PC-9 (cell line): Measurements from ENCODE around the gene MUSTN1. TPM values are rescaled to one million over a fixed set of nuclear protein-coding genes. Genes with fewer than 3 reads are reported as not detected.

Experiments
- BruUV-seq: library from RNA; stranded (reverse); fragments of 400-500 nt; replicated peaks from 2 replicates; lab custom pipeline; 2021; lab: Mats Ljungman, UMichigan
- CTCF ChIA-PET: fragments of 300-600 bp; sonication (Branson Sonifier 250); formaldehyde crosslinking; loops from one replicate; lab custom pipeline; 2022; ENCODE audit warnings: antibody characterized with exemption; lab: Charles Lee
- POLR2A ChIA-PET: fragments of 300-600 bp; sonication (Branson Sonifier 250); formaldehyde crosslinking; loops from one replicate; lab custom pipeline; 2022; ENCODE audit warnings: antibody characterized with exemption; ENCODE audit not compliant: unreplicated experiment; lab: Charles Lee
- DNase-seq, 2 experiments: peaks; one replicate each; pipeline versions ENCODE4 v3.0.0 to v3.0.0-alpha.2; 2015 to 2022; ENCODE audit warnings: mixed read lengths in 1 of 2
- H2AFZ ChIP-seq: fragments of 200-600 bp; sonication (generic); 2 replicates; pipeline ENCODE4 v1.8.1; 2017; ENCODE audit warnings: antibody characterized with exemption
- H3F3A ChIP-seq: fragments of 200-600 bp; sonication (generic); 2 replicates; pipeline ENCODE4 v1.8.1; 2017; ENCODE audit warnings: antibody characterized with exemption, mild to moderate bottlenecking, low read depth; ENCODE audit not compliant: insufficient read depth
- H3K27ac ChIP-seq: fragments of 200-600 bp; sonication (generic); 2 replicates; pipeline ENCODE4 v1.6.1; 2016; ENCODE audit warnings: mixed run types
- H3K27me3 ChIP-seq: fragments of 200-600 bp; sonication (generic); 2 replicates; pipeline ENCODE4 v1.6.1; 2016; ENCODE audit warnings: low read depth, mixed run types; ENCODE audit not compliant: insufficient read depth
- H3K36me3 ChIP-seq: fragments of 200-600 bp; sonication (generic); 2 replicates; pipeline ENCODE4 v1.6.1; 2016; ENCODE audit warnings: low read depth, mixed run types
- H3K4me1 ChIP-seq: fragments of 200-600 bp; sonication (generic); replicated peaks from 2 replicates; pipeline ENCODE4 v1.6.1; 2016; ENCODE audit warnings: mixed run types; ENCODE audit not compliant: insufficient read depth
- H3K4me2 ChIP-seq: fragments of 200-600 bp; sonication (generic); 2 replicates; pipeline ENCODE4 v1.6.1; 2017; ENCODE audit warnings: mixed run types
- H3K4me3 ChIP-seq: fragments of 200-600 bp; sonication (generic); 2 replicates; pipeline ENCODE4 v1.6.1; 2016; ENCODE audit warnings: mixed run types
- H3K79me2 ChIP-seq: fragments of 200-600 bp; sonication (generic); 2 replicates; pipeline ENCODE4 v1.6.1; 2017; ENCODE audit warnings: low read depth, mixed run types
- H3K9me2 ChIP-seq: fragments of 200-600 bp; sonication (generic); 2 replicates; pipeline ENCODE4 v1.8.1; 2017; ENCODE audit warnings: mild to moderate bottlenecking; ENCODE audit not compliant: insufficient read depth
- H3K9me3 ChIP-seq: fragments of 200-600 bp; sonication (generic); 2 replicates; pipeline ENCODE4 v1.8.1; 2016; ENCODE audit warnings: low read depth; ENCODE audit not compliant: insufficient read depth
- H4K20me1 ChIP-seq: fragments of 200-600 bp; sonication (generic); 2 replicates; pipeline ENCODE4 v1.8.1; 2017; ENCODE audit not compliant: insufficient read depth
- EZH2 ChIP-seq: fragments of 200-600 bp; sonication (generic); IDR thresholded peaks from 2 replicates; pipeline ENCODE4 v1.8.0; 2017; ENCODE audit warnings: antibody characterized with exemption, low read depth
- intact Hi-C: fragments of 100-400 bp; cut with micrococcal nuclease; formaldehyde crosslinking; loops from one replicate; pipeline ENCODE4 v1.10.0; 2022; ENCODE audit not compliant: unreplicated experiment
- total RNA-seq: library from RNA; stranded (reverse); gene quantifications from 2 replicates; pipeline ENCODE4 v1.2.3, GENCODE V29; 2021
- TF ChIP-seq, protein P1 (sequence below): fragments of 200-600 bp; sonication (generic); conservative IDR thresholded peaks from 2 replicates; pipeline ENCODE4 v1.6.1; 2017; ENCODE audit warnings: mixed run types, antibody characterized with exemption, mild to moderate bottlenecking, moderate library complexity

Gene MUSTN1
- total RNA-seq, 1 experiment from 2014 or later = not detected

DNA sequence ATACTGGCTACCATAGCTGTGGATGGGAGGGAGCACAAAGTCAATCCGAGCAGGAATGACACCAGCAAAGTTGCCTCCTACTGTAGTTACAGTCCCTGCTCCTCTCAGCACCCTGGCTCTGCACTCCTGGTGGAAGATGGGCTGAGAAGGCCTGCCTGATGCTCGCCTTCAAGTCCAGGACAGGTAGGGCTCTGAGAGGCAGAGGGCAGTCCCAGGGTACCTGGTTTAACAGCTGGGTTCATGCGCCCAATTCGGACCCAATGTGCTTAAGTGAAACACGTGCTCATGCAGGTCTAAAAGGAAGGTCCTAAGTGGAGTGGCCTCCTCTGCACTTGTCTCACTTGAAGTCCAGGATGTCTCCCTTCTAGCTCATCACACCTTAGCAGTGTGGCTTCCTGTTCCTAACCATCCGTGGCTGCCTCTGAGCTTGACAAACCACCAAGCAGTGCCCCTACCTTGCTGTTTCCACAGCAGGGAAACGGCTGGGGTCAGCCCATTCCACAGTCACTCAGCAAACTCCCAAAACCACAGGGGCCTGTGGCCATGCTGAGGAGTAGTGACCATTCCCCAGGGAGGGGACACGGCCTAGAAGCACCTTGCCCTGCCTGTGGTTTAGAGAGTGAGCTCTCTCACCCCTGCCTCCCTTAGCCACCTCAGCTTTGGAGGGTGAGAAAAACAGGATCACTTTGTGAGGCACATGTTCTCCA, 3.9 kb upstream of the MUSTN1 start:
- POLR2A ChIA-PET = no interaction called here
- Histone ChIP-seq H3K9me3 (no peaks in the 10 kb centered on the region), H3K4me1 (no peaks in the 10 kb centered on the region), H3K79me2 (no peaks in the 10 kb centered on the region), H3K4me2 (no peak overlapping the region), H3K36me3 (no peaks in the 10 kb centered on the region), H3K4me3 (no peak overlapping the region), H3K27ac (no peak overlapping the region), H3K9me2 (no peaks in the 10 kb centered on the region), H3K27me3 (no peaks in the 10 kb centered on the region), H2AFZ (no peak overlapping the region), H3F3A (no peaks in the 10 kb centered on the region), H4K20me1 (no peaks in the 10 kb centered on the region)
- intact Hi-C loops = no loop called here
- BruUV-seq = no TSS peak
- DNase-seq = no peak
- TF ChIP-seq, protein P1, sequence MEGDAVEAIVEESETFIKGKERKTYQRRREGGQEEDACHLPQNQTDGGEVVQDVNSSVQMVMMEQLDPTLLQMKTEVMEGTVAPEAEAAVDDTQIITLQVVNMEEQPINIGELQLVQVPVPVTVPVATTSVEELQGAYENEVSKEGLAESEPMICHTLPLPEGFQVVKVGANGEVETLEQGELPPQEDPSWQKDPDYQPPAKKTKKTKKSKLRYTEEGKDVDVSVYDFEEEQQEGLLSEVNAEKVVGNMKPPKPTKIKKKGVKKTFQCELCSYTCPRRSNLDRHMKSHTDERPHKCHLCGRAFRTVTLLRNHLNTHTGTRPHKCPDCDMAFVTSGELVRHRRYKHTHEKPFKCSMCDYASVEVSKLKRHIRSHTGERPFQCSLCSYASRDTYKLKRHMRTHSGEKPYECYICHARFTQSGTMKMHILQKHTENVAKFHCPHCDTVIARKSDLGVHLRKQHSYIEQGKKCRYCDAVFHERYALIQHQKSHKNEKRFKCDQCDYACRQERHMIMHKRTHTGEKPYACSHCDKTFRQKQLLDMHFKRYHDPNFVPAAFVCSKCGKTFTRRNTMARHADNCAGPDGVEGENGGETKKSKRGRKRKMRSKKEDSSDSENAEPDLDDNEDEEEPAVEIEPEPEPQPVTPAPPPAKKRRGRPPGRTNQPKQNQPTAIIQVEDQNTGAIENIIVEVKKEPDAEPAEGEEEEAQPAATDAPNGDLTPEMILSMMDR = no peak
- no peak for TF ChIP-seq EZH2
- CTCF ChIA-PET = no interaction called here

DNA sequence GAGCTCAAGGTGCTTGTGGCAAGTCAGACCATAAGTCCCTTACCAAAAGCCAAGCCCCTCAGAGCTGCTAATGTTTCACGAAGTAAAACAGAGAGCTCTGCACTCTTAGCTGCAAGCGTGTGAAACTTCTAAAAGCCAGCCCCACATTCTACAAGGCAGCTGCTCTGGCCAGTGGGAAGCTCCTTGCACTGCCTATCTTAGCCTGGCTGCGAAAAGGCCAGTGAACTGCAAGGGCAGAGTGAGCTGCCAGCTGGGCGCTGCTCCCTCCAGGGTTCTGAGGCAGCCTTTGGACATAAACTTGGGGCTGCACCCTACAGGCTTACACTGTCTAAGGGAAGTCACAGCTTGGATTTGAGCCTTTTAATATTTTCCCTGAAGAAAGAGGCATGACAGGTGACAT, 2.2 kb upstream of the MUSTN1 start:
- Histone ChIP-seq H3K79me2 (no peaks in the 10 kb centered on the region), H3K9me2 (no peaks in the 10 kb centered on the region), H3K36me3 (no peaks in the 10 kb centered on the region), H3K9me3 (no peaks in the 10 kb centered on the region), H4K20me1 (peaks cover under 1% of the 10 kb centered on the region; the same call in 1 of the 2 replicates), H3F3A (0 out of 2 replicates have a peak, but pooled peaks cover under 1% of the 10 kb centered on the region), H3K27ac (no peak overlapping the region), H3K27me3 (no peaks in the 10 kb centered on the region), H3K4me3 (no peak overlapping the region), H2AFZ (no peak overlapping the region), H3K4me2 (no peak overlapping the region), H3K4me1 (peaks cover 1% of the 10 kb centered on the region; the same call in 1 of the 2 replicates)
- intact Hi-C loops = no loop called here
- TF ChIP-seq EZH2 = no peak
- TF ChIP-seq, protein P1 = no peak
- no TSS peak for BruUV-seq
- no peak for DNase-seq
- ChIA-PET POLR2A (no interaction called here), CTCF (no interaction called here)

DNA sequence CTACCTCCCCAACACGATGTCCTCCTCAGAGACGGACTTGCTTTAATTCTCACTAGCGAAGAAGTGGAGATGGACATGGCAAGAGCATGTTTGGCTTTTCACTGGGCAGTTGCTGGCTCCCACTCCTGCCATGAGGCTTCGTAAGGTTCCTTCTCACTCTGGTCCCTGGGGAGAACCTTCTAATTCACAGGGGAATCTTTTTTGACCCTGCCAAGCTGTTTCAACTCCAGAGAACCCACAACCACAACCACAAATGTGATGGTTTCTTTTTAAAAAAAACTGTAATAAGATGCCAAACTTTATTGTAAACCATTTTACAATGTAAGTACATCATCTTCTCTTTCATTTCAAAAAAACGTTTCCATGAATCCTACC, 1.6 kb upstream of the MUSTN1 start:
- DNase-seq = no peak
- H3K9me3 ChIP-seq = no peaks in the 10 kb centered on the region
- no peak overlapping the region for H3K4me2 ChIP-seq
- H2AFZ ChIP-seq = no peak overlapping the region
- H3K4me1 ChIP-seq = peaks cover 7% of the 10 kb centered on the region; the same call in 1 of the 2 replicates
- peaks cover 4% of the 10 kb centered on the region; the same call in 1 of the 2 replicates for H4K20me1 ChIP-seq
- no peak for TF ChIP-seq EZH2
- TF ChIP-seq, protein P1 = no peak
- BruUV-seq = no TSS peak
- no peaks in the 10 kb centered on the region for H3K36me3 ChIP-seq
- intact Hi-C loops = no loop called here
- H3F3A ChIP-seq = 0 out of 2 replicates have a peak, but pooled peaks cover 3% of the 10 kb centered on the region
- CTCF ChIA-PET = no interaction called here
- no peaks in the 10 kb centered on the region for H3K79me2 ChIP-seq
- H3K27ac ChIP-seq = no peak overlapping the region
- H3K27me3 ChIP-seq = no peaks in the 10 kb centered on the region
- POLR2A ChIA-PET = no interaction called here
- no peaks in the 10 kb centered on the region for H3K9me2 ChIP-seq
- H3K4me3 ChIP-seq = no peak overlapping the region
